SK-N-SH treated with all-trans-retinoic acid at 6 μM for 48 hours (cell line): Measurements from ENCODE around the gene RBBP4.

ENCODE experiments used
- ATAC-seq: fragments of 200-7000 bp; cut with Tn5 transposase; 3 replicates; pipeline ENCODE4 v1.9.1; 2020; ENCODE audit warnings: mild to moderate bottlenecking, moderate library complexity
- ARNTL ChIP-seq: fragments of 450-650 bp; formaldehyde crosslinking; IDR thresholded peaks from 2 replicates; pipeline ENCODE4 v1.5.0; 2020; ENCODE audit warnings: low read depth, mild to moderate bottlenecking, moderate library complexity, borderline replicate concordance
- BACH2 ChIP-seq: fragments of 250-450 bp; sonication (Bioruptor Pico); IDR thresholded peaks from 2 replicates; pipeline ENCODE4 v1.9.0; 2021; ENCODE audit warnings: mild to moderate bottlenecking, borderline replicate concordance
- CSDC2 ChIP-seq: fragments of 250-450 bp; sonication (Bioruptor Pico); IDR thresholded peaks from 2 replicates; pipeline ENCODE4 v1.5.0; 2020; ENCODE audit warnings: mild to moderate bottlenecking, moderate library complexity
- ESRRG ChIP-seq: fragments of 250-450 bp; sonication (Bioruptor Pico); IDR thresholded peaks from 2 replicates; pipeline ENCODE4 v1.6.1; 2021; ENCODE audit warnings: mild to moderate bottlenecking
- GLIS3 ChIP-seq: fragments of 250-450 bp; sonication (Bioruptor Pico); IDR thresholded peaks from 2 replicates; pipeline ENCODE4 v1.5.0; 2020; ENCODE audit warnings: mild to moderate bottlenecking, moderate library complexity
- ISL1 ChIP-seq: fragments of 250-450 bp; sonication (Bioruptor Pico); IDR thresholded peaks from 2 replicates; pipeline ENCODE4 v2.1.2; 2022; ENCODE audit warnings: mild to moderate bottlenecking, moderate library complexity
- PPARA ChIP-seq: fragments of 250-450 bp; sonication (Bioruptor Pico); IDR thresholded peaks from 2 replicates; pipeline ENCODE4 v1.5.0; 2020; ENCODE audit warnings: mild to moderate bottlenecking, borderline replicate concordance
- RARB ChIP-seq: fragments of 250-450 bp; sonication (Bioruptor Pico); IDR thresholded peaks from 2 replicates; pipeline ENCODE4 v1.8.0; 2021; ENCODE audit warnings: mild to moderate bottlenecking, moderate library complexity
- SNAI2 ChIP-seq: fragments of 250-450 bp; sonication (Bioruptor Pico); IDR thresholded peaks from 2 replicates; pipeline ENCODE4 v1.5.0; 2020; ENCODE audit warnings: mild to moderate bottlenecking, moderate library complexity
- TCF4 ChIP-seq: fragments of 250-450 bp; sonication (Bioruptor Pico); IDR thresholded peaks from 2 replicates; pipeline ENCODE4 v1.8.0; 2021; ENCODE audit warnings: mild to moderate bottlenecking, moderate library complexity, borderline replicate concordance
- TOX ChIP-seq: fragments of 250-450 bp; sonication (Bioruptor Pico); IDR thresholded peaks from 2 replicates; pipeline ENCODE4 v1.8.0; 2021; ENCODE audit warnings: mild to moderate bottlenecking, moderate library complexity, borderline replicate concordance
- ZC3H10 ChIP-seq: fragments of 250-450 bp; sonication (Bioruptor Pico); IDR thresholded peaks from 2 replicates; pipeline ENCODE4 v1.5.1; 2021; ENCODE audit warnings: mild to moderate bottlenecking, moderate library complexity
- ZFP3 ChIP-seq: fragments of 250-450 bp; sonication (Bioruptor Pico); IDR thresholded peaks from 2 replicates; pipeline ENCODE4 v1.5.0; 2020; ENCODE audit warnings: mild to moderate bottlenecking, moderate library complexity
- ZFP30 ChIP-seq: fragments of 450-650 bp; formaldehyde crosslinking; IDR thresholded peaks from 2 replicates; pipeline ENCODE4 v1.5.0; 2022; ENCODE audit warnings: mild to moderate bottlenecking, moderate library complexity
- ZNF565 ChIP-seq: fragments of 450-650 bp; formaldehyde crosslinking; conservative IDR thresholded peaks from 2 replicates; pipeline ENCODE4 v1.5.0; 2020; ENCODE audit warnings: low read depth, mild to moderate bottlenecking, moderate library complexity
- ZNF8 ChIP-seq: fragments of 450-650 bp; formaldehyde crosslinking; IDR thresholded peaks from 2 replicates; pipeline ENCODE4 v1.5.0; 2020; ENCODE audit warnings: mild to moderate bottlenecking, moderate library complexity
- TF ChIP-seq, protein P1 (sequence below): fragments of 250-450 bp; sonication (Bioruptor Pico); IDR thresholded peaks from 2 replicates; pipeline ENCODE4 v1.5.0; 2020; ENCODE audit warnings: mild to moderate bottlenecking, moderate library complexity
- TF ChIP-seq, protein P2 (sequence below): fragments of 250-450 bp; sonication (Bioruptor Pico); IDR thresholded peaks from 2 replicates; pipeline ENCODE4 v1.5.1; 2021; ENCODE audit warnings: mild to moderate bottlenecking, moderate library complexity
- TF ChIP-seq, protein P3 (sequence below): fragments of 250-450 bp; sonication (Bioruptor Pico); IDR thresholded peaks from 2 replicates; pipeline ENCODE4 v1.8.0; 2021; ENCODE audit warnings: low read depth, mild to moderate bottlenecking, moderate library complexity, borderline replicate concordance
- TF ChIP-seq, protein P4 (sequence below): fragments of 250-450 bp; sonication (Bioruptor Pico); IDR thresholded peaks from 2 replicates; pipeline ENCODE4 v1.8.0; 2020; ENCODE audit warnings: mild to moderate bottlenecking, moderate library complexity, borderline replicate concordance
- TF ChIP-seq, protein P5 (sequence below): fragments of 250-450 bp; sonication (Bioruptor Pico); IDR thresholded peaks from 2 replicates; pipeline ENCODE4 v1.5.1; 2020; ENCODE audit warnings: low read depth, mild to moderate bottlenecking, moderate library complexity

The RBBP4 gene

DNA sequence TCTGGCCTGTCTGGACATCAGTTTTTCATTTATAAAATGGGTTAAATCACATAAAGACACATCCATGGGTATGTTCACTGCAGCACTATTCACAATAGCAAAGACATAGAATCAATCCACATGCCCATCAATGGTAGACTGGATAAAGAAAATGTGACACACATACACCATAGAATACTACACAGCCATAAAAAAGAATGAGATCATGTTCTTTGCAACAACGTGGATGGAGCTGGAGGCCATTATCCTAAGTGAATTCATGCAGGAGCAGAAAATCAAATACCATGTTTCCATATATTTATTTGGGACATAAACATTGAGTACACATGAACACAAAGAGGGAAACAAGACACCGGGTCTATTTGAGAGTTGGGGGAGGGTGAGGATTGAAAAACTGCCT lies 28.8 kb upstream of the RBBP4 start:
- TF ChIP-seq RARB (no peak), ARNTL (CRISPR knock-in tag) (no peak)

DNA sequence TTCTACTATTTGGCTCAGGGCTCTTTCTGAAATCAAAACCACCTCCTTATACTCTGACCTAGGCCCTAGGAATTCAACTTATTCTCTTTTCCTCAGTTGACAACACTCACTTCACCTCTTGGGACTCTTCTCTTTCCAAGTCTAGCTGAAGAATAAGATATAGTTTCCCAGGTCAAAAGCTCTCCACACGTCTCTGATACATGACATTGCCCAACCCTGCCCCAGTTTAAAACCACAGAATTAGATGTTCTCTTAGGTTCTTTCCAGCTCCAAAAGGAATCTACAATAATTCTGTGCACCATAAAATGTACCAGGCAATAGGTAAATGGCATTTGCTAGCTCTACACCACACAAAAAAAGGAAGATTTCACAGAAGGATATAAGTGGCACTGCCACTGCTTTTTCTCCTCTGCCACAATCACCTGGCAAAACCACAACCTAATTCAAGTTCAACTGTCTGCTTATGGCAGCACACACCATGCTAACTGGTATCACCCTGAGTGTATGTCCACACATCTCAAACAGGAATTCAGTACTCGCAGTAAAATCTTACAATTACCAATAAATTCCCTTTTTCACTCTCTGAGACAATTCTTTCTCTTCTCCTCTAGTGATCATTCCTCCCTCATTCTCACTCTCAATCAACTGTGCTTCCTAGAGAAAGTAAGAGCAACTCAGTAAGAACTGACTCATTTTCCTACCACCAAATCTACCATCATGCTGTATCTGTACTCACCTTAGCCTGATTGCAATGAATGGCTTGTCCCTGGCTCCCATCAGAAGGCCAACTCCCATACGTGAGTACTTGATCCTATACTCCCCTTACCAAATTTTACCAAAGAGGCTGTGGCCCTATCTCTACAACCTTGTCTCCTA lies 28.0 kb upstream of the RBBP4 start:
- no peak for ATAC-seq
- TF ChIP-seq, protein P1, sequence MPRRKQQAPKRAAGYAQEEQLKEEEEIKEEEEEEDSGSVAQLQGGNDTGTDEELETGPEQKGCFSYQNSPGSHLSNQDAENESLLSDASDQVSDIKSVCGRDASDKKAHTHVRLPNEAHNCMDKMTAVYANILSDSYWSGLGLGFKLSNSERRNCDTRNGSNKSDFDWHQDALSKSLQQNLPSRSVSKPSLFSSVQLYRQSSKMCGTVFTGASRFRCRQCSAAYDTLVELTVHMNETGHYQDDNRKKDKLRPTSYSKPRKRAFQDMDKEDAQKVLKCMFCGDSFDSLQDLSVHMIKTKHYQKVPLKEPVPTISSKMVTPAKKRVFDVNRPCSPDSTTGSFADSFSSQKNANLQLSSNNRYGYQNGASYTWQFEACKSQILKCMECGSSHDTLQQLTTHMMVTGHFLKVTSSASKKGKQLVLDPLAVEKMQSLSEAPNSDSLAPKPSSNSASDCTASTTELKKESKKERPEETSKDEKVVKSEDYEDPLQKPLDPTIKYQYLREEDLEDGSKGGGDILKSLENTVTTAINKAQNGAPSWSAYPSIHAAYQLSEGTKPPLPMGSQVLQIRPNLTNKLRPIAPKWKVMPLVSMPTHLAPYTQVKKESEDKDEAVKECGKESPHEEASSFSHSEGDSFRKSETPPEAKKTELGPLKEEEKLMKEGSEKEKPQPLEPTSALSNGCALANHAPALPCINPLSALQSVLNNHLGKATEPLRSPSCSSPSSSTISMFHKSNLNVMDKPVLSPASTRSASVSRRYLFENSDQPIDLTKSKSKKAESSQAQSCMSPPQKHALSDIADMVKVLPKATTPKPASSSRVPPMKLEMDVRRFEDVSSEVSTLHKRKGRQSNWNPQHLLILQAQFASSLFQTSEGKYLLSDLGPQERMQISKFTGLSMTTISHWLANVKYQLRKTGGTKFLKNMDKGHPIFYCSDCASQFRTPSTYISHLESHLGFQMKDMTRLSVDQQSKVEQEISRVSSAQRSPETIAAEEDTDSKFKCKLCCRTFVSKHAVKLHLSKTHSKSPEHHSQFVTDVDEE (CRISPR knock-in tag), result no peak
- TF ChIP-seq ZNF565 (no peak), CSDC2 (CRISPR knock-in tag) (no peak), ZC3H10 (CRISPR knock-in tag) (no peak), ISL1 (CRISPR knock-in tag) (no peak), PPARA (CRISPR knock-in tag) (no peak), ZNF8 (CRISPR knock-in tag) (no peak), BACH2 (CRISPR knock-in tag) (no peak), TOX (CRISPR knock-in tag) (no peak), ZFP3 (CRISPR knock-in tag) (no peak)
- TF ChIP-seq, protein P2, sequence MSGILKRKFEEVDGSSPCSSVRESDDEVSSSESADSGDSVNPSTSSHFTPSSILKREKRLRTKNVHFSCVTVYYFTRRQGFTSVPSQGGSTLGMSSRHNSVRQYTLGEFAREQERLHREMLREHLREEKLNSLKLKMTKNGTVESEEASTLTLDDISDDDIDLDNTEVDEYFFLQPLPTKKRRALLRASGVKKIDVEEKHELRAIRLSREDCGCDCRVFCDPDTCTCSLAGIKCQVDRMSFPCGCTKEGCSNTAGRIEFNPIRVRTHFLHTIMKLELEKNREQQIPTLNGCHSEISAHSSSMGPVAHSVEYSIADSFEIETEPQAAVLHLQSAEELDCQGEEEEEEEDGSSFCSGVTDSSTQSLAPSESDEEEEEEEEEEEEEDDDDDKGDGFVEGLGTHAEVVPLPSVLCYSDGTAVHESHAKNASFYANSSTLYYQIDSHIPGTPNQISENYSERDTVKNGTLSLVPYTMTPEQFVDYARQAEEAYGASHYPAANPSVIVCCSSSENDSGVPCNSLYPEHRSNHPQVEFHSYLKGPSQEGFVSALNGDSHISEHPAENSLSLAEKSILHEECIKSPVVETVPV (CRISPR knock-in tag), result no peak
- TF ChIP-seq, protein P3, sequence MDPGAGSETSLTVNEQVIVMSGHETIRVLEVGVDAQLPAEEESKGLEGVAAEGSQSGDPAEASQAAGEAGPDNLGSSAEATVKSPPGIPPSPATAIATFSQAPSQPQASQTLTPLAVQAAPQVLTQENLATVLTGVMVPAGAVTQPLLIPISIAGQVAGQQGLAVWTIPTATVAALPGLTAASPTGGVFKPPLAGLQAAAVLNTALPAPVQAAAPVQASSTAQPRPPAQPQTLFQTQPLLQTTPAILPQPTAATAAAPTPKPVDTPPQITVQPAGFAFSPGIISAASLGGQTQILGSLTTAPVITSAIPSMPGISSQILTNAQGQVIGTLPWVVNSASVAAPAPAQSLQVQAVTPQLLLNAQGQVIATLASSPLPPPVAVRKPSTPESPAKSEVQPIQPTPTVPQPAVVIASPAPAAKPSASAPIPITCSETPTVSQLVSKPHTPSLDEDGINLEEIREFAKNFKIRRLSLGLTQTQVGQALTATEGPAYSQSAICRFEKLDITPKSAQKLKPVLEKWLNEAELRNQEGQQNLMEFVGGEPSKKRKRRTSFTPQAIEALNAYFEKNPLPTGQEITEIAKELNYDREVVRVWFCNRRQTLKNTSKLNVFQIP (CRISPR knock-in tag), result no peak

More for the DNA sequence above, 28.8 kb upstream of the RBBP4 start:
- ATAC-seq, result no peak

DNA sequence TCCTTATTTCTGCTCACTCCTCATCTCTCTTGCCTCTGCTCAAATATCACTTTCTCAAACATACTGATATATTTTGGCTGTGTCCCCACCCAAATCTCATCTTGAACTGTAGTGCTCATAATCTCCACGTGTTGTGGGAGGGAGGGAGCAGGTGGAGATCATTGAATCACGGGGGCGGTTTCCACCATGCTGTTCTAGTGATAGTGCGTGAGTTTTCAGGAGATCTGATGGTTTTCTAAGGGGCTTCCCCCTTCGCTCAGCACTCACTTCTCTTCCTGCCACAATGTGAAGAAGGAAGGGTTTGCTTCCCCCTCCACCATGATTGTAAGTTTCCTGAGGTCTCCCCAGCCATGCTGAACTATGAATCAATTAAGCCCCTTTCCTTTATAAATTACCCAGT lies 27.2 kb upstream of the RBBP4 start:
- ATAC-seq, result no peak
- TF ChIP-seq, protein P4, sequence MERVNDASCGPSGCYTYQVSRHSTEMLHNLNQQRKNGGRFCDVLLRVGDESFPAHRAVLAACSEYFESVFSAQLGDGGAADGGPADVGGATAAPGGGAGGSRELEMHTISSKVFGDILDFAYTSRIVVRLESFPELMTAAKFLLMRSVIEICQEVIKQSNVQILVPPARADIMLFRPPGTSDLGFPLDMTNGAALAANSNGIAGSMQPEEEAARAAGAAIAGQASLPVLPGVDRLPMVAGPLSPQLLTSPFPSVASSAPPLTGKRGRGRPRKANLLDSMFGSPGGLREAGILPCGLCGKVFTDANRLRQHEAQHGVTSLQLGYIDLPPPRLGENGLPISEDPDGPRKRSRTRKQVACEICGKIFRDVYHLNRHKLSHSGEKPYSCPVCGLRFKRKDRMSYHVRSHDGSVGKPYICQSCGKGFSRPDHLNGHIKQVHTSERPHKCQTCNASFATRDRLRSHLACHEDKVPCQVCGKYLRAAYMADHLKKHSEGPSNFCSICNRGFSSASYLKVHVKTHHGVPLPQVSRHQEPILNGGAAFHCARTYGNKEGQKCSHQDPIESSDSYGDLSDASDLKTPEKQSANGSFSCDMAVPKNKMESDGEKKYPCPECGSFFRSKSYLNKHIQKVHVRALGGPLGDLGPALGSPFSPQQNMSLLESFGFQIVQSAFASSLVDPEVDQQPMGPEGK (CRISPR knock-in tag), result no peak
- TF ChIP-seq ZFP3 (CRISPR knock-in tag) (no peak), ZNF8 (CRISPR knock-in tag) (no peak), TOX (CRISPR knock-in tag) (no peak), TCF4 (CRISPR knock-in tag) (no peak), ARNTL (CRISPR knock-in tag) (no peak), SNAI2 (CRISPR knock-in tag) (no peak), ZFP30 (CRISPR knock-in tag) (no peak), ESRRG (no peak), ISL1 (CRISPR knock-in tag) (no peak), PPARA (CRISPR knock-in tag) (no peak), GLIS3 (CRISPR knock-in tag) (no peak), ZC3H10 (CRISPR knock-in tag) (no peak), CSDC2 (CRISPR knock-in tag) (no peak)
- TF ChIP-seq, protein P1 (CRISPR knock-in tag), result no peak
- TF ChIP-seq, protein P5, sequence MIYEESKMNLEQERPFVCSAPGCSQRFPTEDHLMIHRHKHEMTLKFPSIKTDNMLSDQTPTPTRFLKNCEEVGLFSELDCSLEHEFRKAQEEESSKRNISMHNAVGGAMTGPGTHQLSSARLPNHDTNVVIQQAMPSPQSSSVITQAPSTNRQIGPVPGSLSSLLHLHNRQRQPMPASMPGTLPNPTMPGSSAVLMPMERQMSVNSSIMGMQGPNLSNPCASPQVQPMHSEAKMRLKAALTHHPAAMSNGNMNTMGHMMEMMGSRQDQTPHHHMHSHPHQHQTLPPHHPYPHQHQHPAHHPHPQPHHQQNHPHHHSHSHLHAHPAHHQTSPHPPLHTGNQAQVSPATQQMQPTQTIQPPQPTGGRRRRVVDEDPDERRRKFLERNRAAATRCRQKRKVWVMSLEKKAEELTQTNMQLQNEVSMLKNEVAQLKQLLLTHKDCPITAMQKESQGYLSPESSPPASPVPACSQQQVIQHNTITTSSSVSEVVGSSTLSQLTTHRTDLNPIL (CRISPR knock-in tag), result no peak
- TF ChIP-seq, protein P2 (CRISPR knock-in tag), result no peak
